ENCODE measurements around the gene LAMP5. TPM values are rescaled to one million over a fixed set of nuclear protein-coding genes. Genes with fewer than 3 reads are reported as not detected.

LAMP5 gene
- total RNA-seq, 1 donor: not detected

- H3K4me3 ChIP-seq (ENCODE audit: low read depth, low read length): no peak overlapping the region
- TF ChIP-seq CTCF (IDR thresholded peaks at IDR 0.05; ENCODE audit: insufficient read depth, low read depth, low read length): no peak
- DNase-seq (ENCODE audit: low read depth): no peak
These were observed 7.4 kb upstream of the LAMP5 start for GRCh38 chr20:9506964-9507369.

GRCh38 chr20:9507544-9508239, 6.7 kb upstream of the LAMP5 start:
- no peak overlapping the region for H3K4me3 ChIP-seq (ENCODE audit: low read depth, low read length)
- DNase-seq (ENCODE audit: low read depth): no peak
- no peak for TF ChIP-seq CTCF (IDR thresholded peaks at IDR 0.05; ENCODE audit: insufficient read depth, low read depth, low read length)

- TF ChIP-seq CTCF (IDR thresholded peaks at IDR 0.05; ENCODE audit: insufficient read depth, low read depth, low read length): no peak
- H3K4me3 ChIP-seq (ENCODE audit: low read depth, low read length): no peak overlapping the region
- no peak for DNase-seq (ENCODE audit: low read depth)
These were observed 6.1 kb upstream of the LAMP5 start for GRCh38 chr20:9508240-9508661.

GRCh38 chr20:9508696-9509178, 5.7 kb upstream of the LAMP5 start:
- no peak overlapping the region for H3K4me3 ChIP-seq (ENCODE audit: low read depth, low read length)
- no peak for TF ChIP-seq CTCF (IDR thresholded peaks at IDR 0.05; ENCODE audit: insufficient read depth, low read depth, low read length)

GRCh38 chr20:9509246-9509645, 5.1 kb upstream of the LAMP5 start:
- H3K4me3 ChIP-seq (ENCODE audit: low read depth, low read length): no peak overlapping the region
- no peak for DNase-seq (ENCODE audit: low read depth)
- TF ChIP-seq CTCF (IDR thresholded peaks at IDR 0.05; ENCODE audit: insufficient read depth, low read depth, low read length): no peak

More at GRCh38 chr20:9508696-9509178, 5.7 kb upstream of the LAMP5 start:
- DNase-seq (ENCODE audit: low read depth): no peak

- H3K4me3 ChIP-seq (ENCODE audit: low read depth, low read length): no peak overlapping the region
- no peak for TF ChIP-seq CTCF (IDR thresholded peaks at IDR 0.05; ENCODE audit: insufficient read depth, low read depth, low read length)
- DNase-seq (ENCODE audit: low read depth): no peak
These were observed 3.5 kb upstream of the LAMP5 start for GRCh38 chr20:9510911-9511310.

- TF ChIP-seq CTCF (IDR thresholded peaks at IDR 0.05; ENCODE audit: insufficient read depth, low read depth, low read length): no peak
- DNase-seq (ENCODE audit: low read depth): no peak
- no peak overlapping the region for H3K4me3 ChIP-seq (ENCODE audit: low read depth, low read length)
These were observed 324 bp upstream of the LAMP5 start for GRCh38 chr20:9514072-9514460.

Data from fibroblast of villous mesenchyme (primary cell).